ENCODE measurements around the gene ZSCAN12. TPM values are rescaled to one million over a fixed set of nuclear protein-coding genes. Genes with fewer than 3 reads are reported as not detected.
A peak's percentile ranks its signal among the peaks of the same experiment; 100 is the strongest.
"Not testable (repeated sequence)": the region's sequence is repeated elsewhere in the genome, so short reads cannot be mapped to it uniquely, and the experiment has no call there.

The ZSCAN12 gene
- polyA plus RNA-seq, 5 donors = 10.4 to 20.6 (median 18.4) TPM

DNA sequence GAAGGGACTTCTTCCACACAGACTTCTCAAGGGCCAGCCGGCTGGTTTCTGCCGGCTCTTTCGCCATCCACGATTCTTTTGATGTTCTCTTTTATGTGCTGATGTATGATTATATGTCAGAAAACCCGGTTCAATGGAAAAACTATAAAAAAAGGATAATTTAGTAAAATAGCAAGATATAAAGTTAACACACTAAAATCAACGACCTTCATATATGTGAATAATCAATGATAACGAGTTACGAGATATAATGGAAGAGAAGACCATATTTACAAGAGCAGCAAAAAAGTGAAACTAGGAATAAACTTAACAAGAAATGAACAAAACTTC, 540 bp upstream of the ZSCAN12 start:
- no peak for DNase-seq

DNA sequence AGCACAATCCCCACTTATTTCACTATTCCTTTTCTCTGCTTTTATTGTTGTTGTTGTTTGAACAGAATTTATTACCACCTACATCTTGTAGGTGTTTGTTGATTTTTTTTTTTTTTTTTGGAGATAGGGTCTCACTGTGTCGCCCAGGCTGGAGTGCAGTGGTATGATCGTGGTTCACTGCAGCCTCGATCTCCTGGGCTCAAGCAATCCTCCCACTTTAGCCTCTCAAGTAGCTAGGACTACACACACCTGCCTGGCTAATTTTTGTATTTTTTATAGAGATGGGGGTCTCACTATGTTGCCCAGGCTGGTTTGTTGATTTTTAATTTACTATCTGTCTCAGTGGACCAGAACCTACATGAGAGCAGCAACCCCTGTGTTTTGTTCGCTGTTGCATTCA, 3.6 kb downstream of the ZSCAN12 start:
- no peak for DNase-seq

DNA sequence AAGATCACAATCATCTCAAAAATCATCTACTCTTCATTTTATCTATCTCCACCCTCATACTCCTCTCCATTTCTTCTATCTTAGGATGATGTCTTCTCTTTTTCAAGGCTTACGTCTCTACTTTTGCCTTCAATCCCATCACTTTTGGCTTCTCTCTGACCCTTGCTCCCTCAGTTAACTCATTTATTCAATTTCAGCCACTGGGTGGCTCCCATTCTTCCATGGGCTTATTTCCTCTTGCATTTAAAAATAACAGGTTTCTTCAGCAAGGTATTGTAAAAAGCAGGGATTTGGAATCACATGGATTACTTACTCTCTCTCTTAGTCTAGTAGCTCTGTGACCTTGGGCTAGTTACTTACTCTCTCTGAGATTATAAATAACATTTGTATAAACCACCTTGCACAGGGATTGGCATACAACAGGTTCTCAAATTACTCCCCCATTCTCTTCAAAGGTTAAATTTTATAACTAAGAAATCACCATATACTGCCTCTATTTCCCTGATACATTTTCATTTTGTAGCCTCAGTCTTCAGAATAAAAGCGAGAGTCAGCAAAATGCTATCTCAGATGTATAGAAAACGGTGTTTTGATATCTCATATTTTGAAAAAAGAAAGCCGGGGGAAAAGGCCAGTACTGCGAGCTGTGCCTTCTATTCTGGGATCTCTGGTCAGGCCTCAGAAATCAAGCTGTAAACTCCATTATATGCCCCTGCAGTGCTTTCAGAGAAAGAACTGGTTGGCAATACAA, 5.5 kb downstream of the ZSCAN12 start:
- DNase-seq = no peak

DNA sequence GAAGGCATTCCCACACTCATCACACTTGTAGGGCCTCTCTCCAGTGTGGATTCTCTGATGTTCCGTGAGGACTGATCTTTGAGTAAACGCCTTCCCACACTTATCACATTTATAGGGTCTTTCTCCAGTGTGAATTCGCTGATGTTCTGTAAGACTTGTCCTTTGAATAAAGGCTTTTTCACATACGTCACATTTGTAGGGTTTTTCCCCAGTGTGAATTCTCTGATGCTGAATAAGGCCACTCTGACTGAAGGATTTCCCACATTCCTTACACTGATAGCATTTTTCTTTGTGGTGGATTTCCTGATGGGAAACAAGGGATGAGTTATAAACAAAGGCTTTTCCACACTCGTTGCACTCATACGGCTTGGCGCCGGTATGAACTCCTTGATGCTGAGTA, 8.9 kb downstream of the ZSCAN12 start:
- DNase-seq = no peak

DNA sequence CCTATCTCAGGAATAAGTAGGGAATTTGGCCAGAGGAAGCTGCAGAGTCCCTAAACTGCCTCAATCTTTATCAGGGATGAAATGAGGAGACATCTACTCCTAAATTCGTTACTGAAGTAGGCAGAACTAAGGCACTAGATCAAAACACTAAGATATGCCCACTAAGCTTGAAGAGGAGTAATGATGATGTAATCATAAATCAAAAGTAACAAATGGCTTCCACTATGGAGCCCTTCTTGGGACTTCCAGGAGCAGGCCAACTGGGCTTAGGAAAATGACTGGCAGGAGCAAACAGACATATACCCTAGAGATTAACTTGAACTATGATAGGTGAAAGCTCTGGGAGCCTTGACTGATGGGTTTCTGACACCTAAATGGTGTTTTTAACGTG, 15.4 kb downstream of the ZSCAN12 start:
- no peak for DNase-seq

DNA sequence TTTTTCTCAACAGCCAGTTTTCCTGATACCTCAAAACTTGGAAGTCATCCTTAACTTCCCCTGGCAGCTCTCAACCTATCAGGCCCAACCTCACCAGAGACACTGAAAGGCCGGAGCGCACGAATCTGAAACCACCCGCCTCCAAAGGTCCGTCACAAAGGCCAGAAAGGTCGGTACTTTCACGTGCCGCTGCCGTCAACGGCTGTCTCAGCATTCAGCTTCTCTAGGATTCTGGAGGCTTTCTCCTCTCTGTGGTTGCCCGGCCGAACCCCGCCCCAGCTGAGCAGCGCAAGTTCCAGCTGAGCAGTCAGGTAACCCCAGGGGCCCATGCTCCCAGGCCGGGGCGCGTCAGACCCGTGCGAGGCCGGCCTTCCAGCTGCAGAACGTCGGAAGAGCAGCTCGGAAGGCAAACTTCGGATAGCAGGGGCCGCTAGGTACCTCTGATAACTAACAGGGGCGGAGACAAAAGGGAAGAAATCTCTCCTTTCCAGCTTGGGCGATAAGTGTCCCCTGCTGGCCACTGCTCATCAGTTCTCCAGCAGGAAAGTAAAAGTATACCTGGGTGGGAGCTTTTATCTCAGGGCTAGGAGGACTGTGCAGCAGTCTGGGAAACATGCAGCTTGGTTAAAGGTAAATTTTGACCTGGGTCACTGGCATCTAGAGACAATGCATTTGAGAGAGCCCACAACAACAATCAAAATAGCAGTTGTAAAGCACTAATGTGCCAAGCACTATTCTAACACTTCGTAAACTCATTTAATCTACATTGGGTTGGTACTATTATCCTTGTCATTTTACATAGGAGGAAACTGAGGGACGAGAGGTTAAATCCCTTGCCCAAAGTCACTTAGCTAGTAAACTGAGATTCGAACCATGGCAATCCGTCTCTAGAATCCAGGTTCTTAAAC, 16.1 kb downstream of the ZSCAN12 start:
- DNase-seq = peak; percentile 80

DNA sequence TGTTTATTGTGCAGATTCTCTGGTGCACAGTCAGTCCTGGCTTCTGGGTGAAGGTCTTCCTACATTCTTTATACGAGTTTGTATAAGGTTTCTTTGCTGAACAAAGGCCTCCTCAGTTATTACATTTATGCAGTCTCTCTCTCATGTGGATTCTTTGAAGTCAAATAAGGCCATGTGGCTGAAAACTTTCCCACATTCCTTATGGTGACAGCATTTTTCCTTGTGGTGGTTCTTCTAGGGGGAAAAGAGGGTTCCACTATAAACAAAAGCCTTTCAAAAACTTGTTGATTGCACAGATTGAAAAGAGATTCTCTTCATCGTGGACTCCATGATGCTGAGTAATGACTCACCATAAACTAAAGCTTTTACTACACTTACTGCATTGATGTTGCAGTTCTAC, 19.2 kb downstream of the ZSCAN12 start:
- no peak for DNase-seq

DNA sequence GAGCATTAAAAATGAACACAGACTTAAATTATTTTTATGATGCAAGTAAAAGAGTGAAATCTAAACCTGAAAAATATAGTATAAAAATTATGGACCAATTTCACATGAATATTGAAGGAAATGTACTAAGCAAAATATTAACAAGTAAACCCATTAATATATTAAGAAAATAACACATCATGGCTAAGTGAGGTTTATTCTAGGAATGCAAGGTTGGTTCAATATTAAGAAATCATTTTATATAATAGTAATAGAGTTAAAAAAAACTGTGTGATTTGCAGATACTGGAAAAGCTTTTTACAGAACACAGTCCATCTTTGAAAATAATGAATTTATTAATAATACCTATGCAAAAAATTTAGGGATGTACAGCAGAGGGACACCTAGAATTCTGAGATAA, 20.9 kb downstream of the ZSCAN12 start:
- no peak for DNase-seq

DNA sequence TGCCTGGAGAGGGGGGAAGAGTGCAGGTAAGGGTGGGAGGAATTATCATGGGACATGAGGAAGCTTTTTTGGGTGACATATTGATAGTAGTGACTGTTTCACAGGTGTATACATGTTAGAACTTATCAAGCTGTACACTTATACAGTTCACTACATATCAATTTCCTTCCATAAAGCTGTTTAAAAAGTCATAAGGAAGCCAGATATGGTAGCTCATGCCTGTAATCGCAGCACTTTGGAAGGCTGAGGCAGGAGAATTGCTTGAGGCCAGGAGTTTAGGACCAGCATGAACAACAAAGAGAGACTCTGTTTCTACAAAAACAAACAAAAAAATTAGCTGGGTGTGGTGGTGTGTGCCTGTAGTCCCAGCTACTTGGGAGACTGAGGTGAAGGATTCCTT, 21.7 kb downstream of the ZSCAN12 start:
- DNase-seq = no peak

DNA sequence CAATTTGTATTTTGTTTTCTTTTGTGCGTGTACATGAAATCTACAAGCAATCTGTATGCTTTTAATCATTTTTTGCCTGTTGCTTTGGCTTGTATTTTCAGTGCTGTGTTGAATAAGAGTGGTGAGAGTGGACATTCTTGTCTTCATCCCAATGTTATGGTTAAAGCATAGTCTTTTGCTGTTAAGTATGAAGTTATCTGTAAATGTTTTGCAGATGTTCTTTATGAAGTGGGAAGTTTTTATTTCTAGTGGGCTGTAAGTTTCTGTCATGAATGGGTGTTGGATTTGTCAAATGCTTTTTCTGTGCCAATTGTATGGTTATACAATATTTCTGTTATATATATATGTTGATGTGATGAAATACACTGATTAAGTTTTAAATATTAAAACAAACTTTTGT, 25.6 kb downstream of the ZSCAN12 start:
- no peak for DNase-seq

DNA sequence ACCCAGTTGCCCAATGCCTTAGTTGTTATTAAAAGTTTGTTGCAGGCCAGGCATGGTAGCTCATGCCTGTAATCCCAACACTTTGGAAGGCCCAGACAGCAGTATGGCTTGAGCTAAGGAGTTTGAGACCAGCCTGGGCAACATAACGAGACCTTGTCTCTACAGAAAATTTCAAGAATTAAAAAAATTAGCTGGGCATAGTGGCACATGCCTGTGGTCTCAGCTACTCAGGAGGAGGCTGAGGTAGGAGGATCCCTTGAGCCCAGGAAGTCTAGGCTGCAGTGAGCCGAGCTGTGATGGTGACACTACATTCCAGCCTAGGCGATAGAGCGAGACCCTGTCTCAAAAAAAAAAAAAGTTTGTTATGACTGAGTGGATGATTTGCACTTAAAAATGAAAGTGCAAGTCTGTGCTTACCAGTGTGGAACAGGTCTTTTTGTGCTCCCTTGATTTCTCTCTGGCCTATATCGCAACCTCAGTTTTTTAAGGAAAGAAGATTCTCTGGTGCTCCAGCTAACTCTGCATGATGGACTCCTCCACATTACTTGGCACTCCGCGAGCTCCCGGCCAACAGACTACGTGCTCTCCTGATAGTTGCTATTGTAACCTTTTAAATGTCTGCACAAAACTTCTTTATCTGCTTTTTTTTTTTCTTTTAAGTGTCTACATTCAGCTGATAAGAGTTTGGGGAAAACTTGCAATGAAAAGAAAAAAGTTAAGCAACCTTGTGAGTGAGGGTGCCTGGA, 27.7 kb downstream of the ZSCAN12 start:
- DNase-seq = no peak

DNA sequence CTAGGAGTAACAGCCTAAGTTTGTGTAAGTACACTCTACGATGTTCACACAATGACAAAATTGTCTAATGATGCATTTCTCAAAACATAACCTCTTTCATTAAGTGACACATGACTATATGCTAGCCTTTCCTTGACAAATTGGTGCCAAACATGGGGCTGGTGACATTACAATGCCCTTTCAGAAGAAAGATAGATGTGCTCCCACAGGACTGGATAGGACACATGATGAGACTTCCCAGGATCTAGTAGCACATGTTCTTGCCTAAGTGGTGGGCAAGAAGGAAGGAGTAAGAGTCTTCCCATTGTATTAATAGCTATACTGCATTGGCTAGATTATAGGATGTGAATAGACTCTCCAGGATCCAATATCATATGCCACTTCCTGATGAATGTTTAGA, 28.3 kb downstream of the ZSCAN12 start:
- no peak for DNase-seq

DNA sequence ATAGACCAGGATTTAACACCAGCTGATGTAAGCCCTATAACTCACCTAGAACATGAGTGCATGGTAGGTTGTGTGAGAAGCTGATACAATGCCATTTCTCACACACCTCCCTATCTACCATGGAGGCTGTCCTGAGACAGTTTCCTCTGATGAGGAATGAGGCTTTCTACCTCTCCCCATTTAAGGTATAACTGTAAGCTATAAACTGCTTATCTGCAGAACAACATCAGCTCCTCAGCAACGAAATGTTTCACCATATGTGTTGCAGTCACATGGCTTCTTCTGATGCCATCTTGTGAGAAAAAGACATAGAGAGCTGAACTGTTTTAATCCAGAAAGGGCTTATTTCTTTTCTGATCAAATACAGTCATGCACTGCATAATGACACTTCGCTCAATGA, 29.1 kb downstream of the ZSCAN12 start:
- DNase-seq = no peak

DNA sequence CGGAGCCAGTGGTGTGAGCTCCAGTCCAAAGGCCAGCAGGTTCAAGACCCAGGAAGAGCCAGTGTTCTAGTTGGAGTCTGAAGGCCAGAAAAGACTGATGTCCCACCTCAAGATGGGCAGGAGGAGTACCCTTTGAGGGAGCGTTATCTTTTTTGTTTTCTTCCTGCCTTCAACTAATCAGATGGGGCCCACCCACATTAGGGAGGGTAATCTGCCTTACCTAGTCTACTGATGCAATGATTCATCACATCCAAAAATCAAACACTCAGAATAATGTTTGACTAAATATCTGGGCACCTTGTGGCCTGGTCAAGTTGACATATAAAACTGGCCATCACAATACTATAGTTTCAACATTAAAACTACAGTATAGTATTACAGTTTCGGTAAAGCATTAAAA, 30.1 kb downstream of the ZSCAN12 start:
- no peak for DNase-seq

DNA sequence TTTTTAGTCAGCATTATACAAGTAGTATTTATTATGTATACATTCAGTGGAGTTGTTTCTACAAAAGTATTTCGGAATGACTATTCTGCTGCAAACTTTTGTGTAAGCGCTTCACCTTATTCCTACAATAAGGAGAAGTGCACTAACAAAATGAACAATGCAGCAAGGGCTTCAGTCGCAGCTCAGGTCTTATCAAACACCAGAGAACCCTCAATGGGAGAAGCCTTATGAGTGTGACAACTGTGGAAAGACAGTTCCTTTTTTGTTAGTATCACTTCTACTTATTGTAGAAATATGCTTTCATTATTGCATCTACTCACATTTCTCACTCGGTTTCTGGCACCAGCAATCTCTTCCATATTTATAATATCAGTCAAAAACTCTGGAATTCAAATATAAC, 31.0 kb downstream of the ZSCAN12 start:
- DNase-seq = no peak

DNA sequence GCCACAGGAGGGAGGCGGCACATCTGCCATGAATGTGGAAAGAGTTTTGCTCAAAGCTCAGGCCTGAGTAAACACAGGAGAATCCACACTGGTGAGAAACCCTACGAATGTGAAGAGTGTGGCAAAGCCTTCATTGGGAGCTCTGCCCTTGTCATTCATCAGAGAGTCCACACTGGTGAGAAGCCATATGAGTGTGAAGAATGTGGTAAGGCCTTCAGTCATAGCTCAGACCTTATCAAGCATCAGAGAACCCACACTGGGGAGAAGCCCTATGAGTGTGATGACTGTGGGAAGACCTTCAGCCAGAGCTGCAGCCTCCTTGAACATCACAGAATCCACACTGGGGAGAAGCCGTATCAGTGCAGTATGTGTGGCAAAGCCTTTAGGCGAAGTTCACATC, 34.0 kb downstream of the ZSCAN12 start:
- DNase-seq = not testable (repeated sequence)

DNA sequence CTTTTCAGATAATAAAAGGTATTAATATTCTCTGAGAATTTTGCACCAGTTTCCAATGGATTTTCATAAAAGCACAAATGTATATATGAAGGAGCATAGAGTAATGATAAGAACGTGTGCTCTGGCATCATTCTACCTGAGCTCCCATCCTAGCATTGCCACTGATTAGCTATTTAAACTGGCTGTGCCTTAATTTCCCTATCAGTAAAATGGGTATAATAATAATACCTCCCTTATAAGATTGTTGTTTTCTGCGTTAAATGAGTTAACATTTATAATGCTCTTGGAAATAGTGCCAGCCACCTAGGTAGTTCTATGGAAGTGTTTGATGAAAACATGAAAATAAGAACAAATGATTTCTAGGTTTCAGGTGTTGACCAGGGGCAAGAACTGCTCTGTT, 38.6 kb downstream of the ZSCAN12 start:
- no peak for DNase-seq

DNA sequence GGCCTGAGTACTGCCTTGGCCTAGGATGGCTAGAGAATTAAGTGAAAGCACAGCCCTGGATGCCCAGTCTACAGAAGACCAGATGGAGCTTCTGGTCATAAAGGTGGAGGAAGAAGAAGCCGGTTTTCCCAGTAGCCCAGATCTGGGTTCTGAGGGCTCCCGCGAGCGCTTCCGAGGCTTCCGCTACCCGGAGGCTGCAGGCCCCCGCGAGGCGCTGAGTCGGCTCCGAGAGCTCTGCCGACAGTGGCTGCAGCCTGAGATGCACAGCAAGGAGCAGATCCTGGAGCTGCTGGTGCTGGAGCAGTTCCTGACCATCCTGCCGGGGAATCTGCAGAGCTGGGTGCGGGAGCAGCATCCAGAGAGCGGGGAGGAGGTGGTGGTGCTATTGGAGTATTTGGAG, 40.0 kb downstream of the ZSCAN12 start:
- not testable (repeated sequence) for DNase-seq

DNA sequence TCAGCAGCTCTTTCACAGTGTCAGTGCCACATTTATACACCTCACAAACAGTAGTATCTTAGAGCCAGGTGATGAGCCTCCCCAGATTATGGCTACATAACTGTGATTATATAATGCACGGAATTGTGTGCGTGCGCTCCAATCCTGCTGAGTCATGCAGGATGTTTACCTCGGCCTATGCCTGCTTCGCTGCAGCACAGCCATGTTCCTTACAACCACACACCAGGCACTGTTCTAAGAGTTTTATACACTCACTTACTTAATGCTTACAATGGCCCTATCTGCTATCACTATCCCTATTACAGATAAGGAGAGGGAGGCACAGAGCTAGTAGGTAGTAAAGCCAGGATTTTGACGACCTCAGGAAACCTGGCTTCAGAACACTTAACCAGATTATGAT, 42.5 kb downstream of the ZSCAN12 start:
- no peak for DNase-seq

DNA sequence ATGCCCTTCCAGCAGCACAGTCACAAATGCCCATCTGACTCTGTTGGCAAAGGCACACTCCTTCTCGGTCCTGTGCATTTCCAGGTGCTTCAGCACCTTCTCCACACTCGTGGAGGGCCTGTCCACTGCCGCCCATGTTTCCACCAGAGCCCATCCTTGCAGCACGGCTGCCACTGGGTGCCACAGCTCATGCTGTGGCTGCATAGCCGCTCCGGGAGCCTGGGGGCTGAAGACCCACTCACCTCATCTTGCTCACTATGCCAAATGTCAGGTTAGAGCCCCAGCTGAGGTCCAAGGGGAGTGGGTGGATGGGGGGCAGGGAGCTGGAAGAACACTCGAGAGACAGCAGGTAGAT, 42.9 kb downstream of the ZSCAN12 start:
- DNase-seq = no peak

DNA sequence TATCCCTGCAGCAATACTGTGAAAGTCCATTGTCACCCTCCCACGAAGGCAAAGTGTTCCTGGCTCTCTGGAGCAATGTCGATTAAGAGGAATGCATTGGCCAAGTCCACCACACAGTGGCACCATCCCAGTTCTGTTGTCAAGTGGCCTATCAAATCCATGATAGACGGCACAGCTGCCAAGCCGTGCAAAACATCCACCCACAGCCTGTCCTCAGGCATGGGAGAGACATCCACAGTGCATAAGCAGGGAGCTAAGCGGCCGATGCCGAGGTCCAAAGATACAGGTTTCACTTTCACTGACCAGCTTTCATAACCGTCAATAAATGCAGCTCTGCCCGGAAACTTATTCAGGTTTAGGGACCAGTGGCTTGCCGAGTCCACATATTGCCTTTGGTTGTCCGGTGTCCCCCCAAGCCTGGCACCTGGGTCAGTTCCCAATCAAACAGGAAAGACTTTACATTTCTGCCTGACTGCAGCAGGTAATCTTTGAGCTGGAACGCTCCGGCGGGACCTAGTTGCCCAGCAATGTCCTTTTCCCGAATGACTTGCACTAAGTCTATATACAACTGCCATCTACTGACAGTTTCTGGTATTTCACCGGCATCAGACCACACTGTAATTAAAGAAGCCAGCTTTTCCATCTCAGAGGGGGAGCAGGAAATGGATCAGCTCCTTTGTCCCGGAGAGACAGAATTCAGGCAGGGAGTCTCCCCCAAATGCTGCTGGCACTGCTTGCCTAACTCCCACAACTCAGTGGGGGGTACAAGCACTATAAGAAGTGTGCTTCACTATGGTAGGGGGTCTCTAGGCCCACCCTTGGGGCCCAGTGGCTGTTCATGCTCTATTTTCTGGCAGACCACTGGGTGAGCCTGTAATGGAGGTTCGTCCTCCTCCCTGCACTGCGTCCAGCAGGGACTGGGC, 43.5 kb downstream of the ZSCAN12 start:
- peak; percentile 84 to 89 for DNase-seq
